DND-41 (cell line): ENCODE measurements around the gene INPP5A.

Experiments
- ATAC-seq: fragments of 200-7000 bp; cut with Tn5 transposase; 3 replicates; pipeline ENCODE4 v1.9.1; 2021; ENCODE audit warnings: low read depth; ENCODE audit not compliant: insufficient read depth
- DNase-seq: peaks from one replicate; pipeline ENCODE4 v3.0.0-alpha.2; 2020
- H2AFZ ChIP-seq: 2 replicates; pipeline ENCODE4 v1.6.0; 2012; ENCODE audit warnings: low read depth, low read length
- H3K27ac ChIP-seq: 2 replicates; pipeline ENCODE4 v1.5.1; 2012; ENCODE audit warnings: low read length, inconsistent platforms
- H3K27me3 ChIP-seq: fragments of 200-600 bp; sonication (generic); 2 replicates; pipeline ENCODE4 v1.6.0; 2012; ENCODE audit warnings: low read length, mild to moderate bottlenecking, inconsistent platforms; ENCODE audit not compliant: insufficient read depth, poor library complexity
- H3K36me3 ChIP-seq: 2 replicates; pipeline ENCODE4 v1.5.1; 2012; ENCODE audit warnings: low read length, inconsistent platforms; ENCODE audit not compliant: insufficient read depth
- H3K4me1 ChIP-seq: 2 replicates; pipeline ENCODE4 v1.5.1; 2012; ENCODE audit warnings: mild to moderate bottlenecking, low read length; ENCODE audit not compliant: insufficient read depth
- H3K4me2 ChIP-seq: 2 replicates; pipeline ENCODE4 v1.6.0; 2012; ENCODE audit warnings: mild to moderate bottlenecking, moderate library complexity, low read length, inconsistent platforms; ENCODE audit not compliant: insufficient read depth
- H3K4me3 ChIP-seq, 2 experiments: fragments of 200-600 bp in 1 of 2; shearing (Covaris generic) in 1 of 2; 2 replicates each; pipeline ENCODE4 v1.5.1; 2012 to 2016; ENCODE audit warnings: inconsistent platforms in 2 of 2, low read length in 2 of 2, mild to moderate bottlenecking in 2 of 2, low read depth in 1 of 2, moderate library complexity in 1 of 2
- H3K79me2 ChIP-seq: 2 replicates; pipeline ENCODE4 v1.6.0; 2012; ENCODE audit warnings: low read length, inconsistent platforms; ENCODE audit not compliant: insufficient read depth
- H3K9ac ChIP-seq: 2 replicates; pipeline ENCODE4 v1.6.0; 2012; ENCODE audit warnings: low read depth, mild to moderate bottlenecking, inconsistent platforms, low read length, moderate library complexity
- H3K9me3 ChIP-seq: 2 replicates; pipeline ENCODE4 v1.5.1; 2012; ENCODE audit warnings: low read length, moderate library complexity, mild to moderate bottlenecking, inconsistent platforms; ENCODE audit not compliant: insufficient read depth, severe bottlenecking
- H4K20me1 ChIP-seq: 2 replicates; pipeline ENCODE4 v1.6.0; 2012; ENCODE audit warnings: low read length; ENCODE audit not compliant: insufficient read depth
- CTCF ChIP-seq: IDR thresholded peaks from 2 replicates; pipeline ENCODE4 v1.5.1; 2012; ENCODE audit warnings: borderline replicate concordance, low read length, moderate library complexity, mild to moderate bottlenecking; ENCODE audit not compliant: poor library complexity, severe bottlenecking; ENCODE audit errors: extremely low read depth
- EZH2 ChIP-seq: IDR thresholded peaks from 3 replicates; pipeline ENCODE4 v1.6.1; 2012; ENCODE audit warnings: borderline replicate concordance, low read depth, mild to moderate bottlenecking, moderate library complexity, low read length, inconsistent platforms; ENCODE audit not compliant: severe bottlenecking

Gene INPP5A

GRCh38 chr10:132514821-132515520 is 22.6 kb upstream of the INPP5A start:
- Histone ChIP-seq H3K27ac (no peak overlapping the region), H3K4me3 (no peak overlapping the region), H3K79me2 (no peaks in the 10 kb centered on the region), H3K4me2 (no peak overlapping the region), H3K4me1 (no peaks in the 10 kb centered on the region), H3K9ac (no peak overlapping the region), H3K36me3 (no peaks in the 10 kb centered on the region), H3K9me3 (no peaks in the 10 kb centered on the region), H3K27me3 (no peaks in the 10 kb centered on the region), H4K20me1 (no peaks in the 10 kb centered on the region), H2AFZ (no peak overlapping the region)
- no peak for ATAC-seq
- DNase-seq, result no peak
- TF ChIP-seq CTCF (no peak), EZH2 (no peak)

GRCh38 chr10:132515811-132516726 is 21.5 kb upstream of the INPP5A start:
- H3K9me3 ChIP-seq, result no peaks in the 10 kb centered on the region
- H4K20me1 ChIP-seq, result no peaks in the 10 kb centered on the region
- H2AFZ ChIP-seq, result no peak overlapping the region
- no peak overlapping the region for H3K9ac ChIP-seq
- no peaks in the 10 kb centered on the region for H3K36me3 ChIP-seq
- H3K4me3 ChIP-seq, result no peak overlapping the region
- no peaks in the 10 kb centered on the region for H3K4me1 ChIP-seq
- no peak overlapping the region for H3K4me2 ChIP-seq
- H3K27me3 ChIP-seq, result no peaks in the 10 kb centered on the region
- H3K27ac ChIP-seq, result no peak overlapping the region
- no peaks in the 10 kb centered on the region for H3K79me2 ChIP-seq
- ATAC-seq (no peak), DNase-seq (no peak)
- no peak for TF ChIP-seq CTCF
- TF ChIP-seq EZH2, result no peak

- H3K4me3 ChIP-seq, result no peak overlapping the region
- no peaks in the 10 kb centered on the region for H3K9me3 ChIP-seq
- H4K20me1 ChIP-seq, result 0 out of 2 replicates have a peak, but pooled peaks cover 5% of the 10 kb centered on the region
- H2AFZ ChIP-seq, result no peak overlapping the region
- no peak for TF ChIP-seq EZH2
- no peak for TF ChIP-seq CTCF
- no peak overlapping the region for H3K4me2 ChIP-seq
- DNase-seq, result no peak
- H3K36me3 ChIP-seq, result no peaks in the 10 kb centered on the region
- no peak overlapping the region for H3K9ac ChIP-seq
- H3K27me3 ChIP-seq, result no peaks in the 10 kb centered on the region
- H3K27ac ChIP-seq, result no peak overlapping the region
- ATAC-seq, result no peak
- H3K79me2 ChIP-seq, result no peaks in the 10 kb centered on the region
- H3K4me1 ChIP-seq, result no peaks in the 10 kb centered on the region
Measured at GRCh38 chr10:132516771-132517725, 20.5 kb upstream of the INPP5A start.
